Measurements from ENCODE around the gene SMARCAL1. TPM values are rescaled to one million over a fixed set of nuclear protein-coding genes. Genes with fewer than 3 reads are reported as not detected.

Gene SMARCAL1
- total and polyA plus RNA-seq, 2 of the 4 experiments (the other 2 are of a cell fraction): 13.6 to 21.0 TPM

DNA sequence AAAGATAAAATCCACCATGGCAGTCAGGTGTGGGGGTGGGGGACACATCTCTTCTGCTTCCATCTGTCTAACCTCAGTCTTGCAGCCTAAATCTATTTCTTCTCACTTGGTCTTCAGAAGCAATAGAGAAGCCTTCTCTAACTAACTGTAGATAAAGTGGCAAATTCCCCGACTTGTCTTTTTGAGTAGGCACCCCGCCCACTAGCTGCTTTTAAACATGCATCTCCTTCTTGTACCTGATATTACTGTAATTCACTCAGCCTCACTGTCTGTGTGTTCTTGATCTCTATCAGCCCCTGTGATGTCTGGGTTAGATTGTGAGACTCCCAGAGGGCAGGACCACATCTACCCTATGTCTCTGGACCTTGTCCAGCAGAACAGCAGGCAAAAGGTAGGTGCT is 46.8 kb upstream of the SMARCAL1 start:
- H3K56ac ChIP-seq (ENCODE audit: extremely low read depth, insufficient read depth, low read length): no peak overlapping the region
- no peak overlapping the region for H3K18ac ChIP-seq (ENCODE audit: low read depth, low read length)
- no peak overlapping the region for H3K4me2 ChIP-seq (ENCODE audit: low read depth, low read length)
- H2BK120ac ChIP-seq (ENCODE audit: low read depth, low read length): no peak overlapping the region
- H4K91ac ChIP-seq (ENCODE audit: insufficient read depth, low read depth, low read length): no peak overlapping the region
- H3K9ac ChIP-seq (ENCODE audit: low read depth, low read length): no peak overlapping the region
- H3K36me3 ChIP-seq (ENCODE audit: control insufficient read depth, insufficient read depth, low read length): no peaks in the 10 kb centered on the region
- no peak overlapping the region for H3K14ac ChIP-seq (replicated peaks; ENCODE audit: low read depth, low read length)
- POLR2A ChIA-PET (ENCODE audit: unreplicated experiment): no interaction called here
- no peak overlapping the region for H2BK5ac ChIP-seq (ENCODE audit: low read depth, low read length, poor library complexity, severe bottlenecking)
- no peak overlapping the region for H3K4ac ChIP-seq (ENCODE audit: low read depth, low read length)
- intact Hi-C loops (cut with micrococcal nuclease) (no loop called here), dilution Hi-C loops (cut with HindIII; ENCODE audit: low sequenced_read_pairs, unreplicated experiment) (no loop called here), in situ Hi-C loops (cut with MboI; ENCODE audit: low sequenced_read_pairs) (no loop called here)
- no peak overlapping the region for H4K8ac ChIP-seq (ENCODE audit: low read depth in 2 of 2, low read length in 2 of 2)
- no peak overlapping the region for H2AK5ac ChIP-seq (ENCODE audit: low read depth, low read length)
- no peak overlapping the region for H2AFZ ChIP-seq (replicated peaks; ENCODE audit: low read length, poor library complexity)
- no peak for ATAC-seq (ENCODE audit: low read depth)
- no peaks in the 10 kb centered on the region for H3K27me3 ChIP-seq (ENCODE audit: control insufficient read depth, insufficient read depth, low read length)
- H4K5ac ChIP-seq (ENCODE audit: low read depth, low read length): no peak overlapping the region
- H3K4me3 ChIP-seq (ENCODE audit: insufficient read depth, low read depth, low read length): no peak overlapping the region
- BruUV-seq (replicated peaks): no TSS peak
- TF ChIP-seq MAZ (IDR thresholded peaks at IDR 0.05; ENCODE audit: borderline replicate concordance, low read depth, low read length) (no peak), MAFK (IDR thresholded peaks at IDR 0.05; ENCODE audit: low read depth, low read length) (no peak), CEBPB (IDR thresholded peaks at IDR 0.05; ENCODE audit: low read depth, low read length) (no peak), NFE2L2 (IDR thresholded peaks at IDR 0.05; ENCODE audit: low read depth, low read length) (no peak), MXI1 (IDR thresholded peaks at IDR 0.05; ENCODE audit: borderline replicate concordance, low read depth, low read length) (no peak), ELK1 (IDR thresholded peaks at IDR 0.05; ENCODE audit: borderline replicate concordance, low read depth, low read length) (no peak), RAD21 (IDR thresholded peaks at IDR 0.05; ENCODE audit: low read length) (no peak), POLR2A (IDR thresholded peaks at IDR 0.05; ENCODE audit: low read depth, low read length) (no peak), RCOR1 (IDR thresholded peaks at IDR 0.05; ENCODE audit: insufficient replicate concordance, low read length) (no peak)
- TF ChIP-seq, protein P1, sequence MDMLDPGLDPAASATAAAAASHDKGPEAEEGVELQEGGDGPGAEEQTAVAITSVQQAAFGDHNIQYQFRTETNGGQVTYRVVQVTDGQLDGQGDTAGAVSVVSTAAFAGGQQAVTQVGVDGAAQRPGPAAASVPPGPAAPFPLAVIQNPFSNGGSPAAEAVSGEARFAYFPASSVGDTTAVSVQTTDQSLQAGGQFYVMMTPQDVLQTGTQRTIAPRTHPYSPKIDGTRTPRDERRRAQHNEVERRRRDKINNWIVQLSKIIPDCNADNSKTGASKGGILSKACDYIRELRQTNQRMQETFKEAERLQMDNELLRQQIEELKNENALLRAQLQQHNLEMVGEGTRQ (IDR thresholded peaks at IDR 0.05; ENCODE audit: low read depth, low read length): no peak
- no peak overlapping the region for H2BK15ac ChIP-seq (ENCODE audit: low read depth, low read length)
- H3K79me1 ChIP-seq (ENCODE audit: low read depth in 1 of 2, low read length in 2 of 2): peaks cover 37 to 91% of the 10 kb centered on the region in 2 experiments
- peaks cover 26% of the 10 kb centered on the region; the same call in 1 of the 2 replicates for H3K9me1 ChIP-seq (ENCODE audit: insufficient read depth, low read length)
- peaks cover 6% of the 10 kb centered on the region for H3K4me1 ChIP-seq (ENCODE audit: control insufficient read depth, insufficient read depth, low read length)
- no peak for DNase-seq
- H2BK20ac ChIP-seq (ENCODE audit: low read depth, low read length): no peak overlapping the region
- peaks cover 34% of the 10 kb centered on the region; the same call in 1 of the 2 replicates for H4K20me1 ChIP-seq (ENCODE audit: insufficient read depth, low read length)
- no peak overlapping the region for H3K23ac ChIP-seq (ENCODE audit: low read depth, low read length)
- no peak overlapping the region for H2AK9ac ChIP-seq (replicated peaks; ENCODE audit: low read depth, low read length, poor library complexity)
- no peaks in the 10 kb centered on the region for H3K9me3 ChIP-seq (ENCODE audit: control insufficient read depth, insufficient read depth, low read length)
- WGBS, 2 experiments (ENCODE audit: extremely low coverage in 2 of 2, insufficient read length in 1 of 2): no CpG with 5 or more reads among the region's 2 CpGs
- H3K27ac ChIP-seq (ENCODE audit: insufficient read depth, low read length): no peak overlapping the region
- CTCF ChIA-PET: no interaction called here

Data from IMR-90 (cell line).